HEK293 (cell line): ENCODE results near the gene SLC35A4.

Source experiments
- BCL11B ChIP-seq: fragments of 450-650 bp; formaldehyde crosslinking; IDR thresholded peaks from 2 replicates; pipeline ENCODE4 v1.5.1; 2016; ENCODE audit warnings: low read depth, missing biosample characterization, missing genetic modification characterization
- EGR2 ChIP-seq: fragments of 450-650 bp; formaldehyde crosslinking; IDR thresholded peaks from 2 replicates; pipeline ENCODE4 v1.5.1; 2016; ENCODE audit warnings: low read depth, missing biosample characterization, missing genetic modification characterization
- FEZF1 ChIP-seq: fragments of 450-650 bp; formaldehyde crosslinking; IDR thresholded peaks from 2 replicates; pipeline ENCODE4 v1.5.1; 2016; ENCODE audit warnings: missing biosample characterization, missing genetic modification characterization
- HOXD13 ChIP-seq: sonication (generic); formaldehyde crosslinking; IDR thresholded peaks from 2 replicates; pipeline ENCODE4 v1.8.0; 2022; ENCODE audit warnings: missing genetic modification reagents, borderline replicate concordance
- KLF16 ChIP-seq: fragments of 450-650 bp; formaldehyde crosslinking; IDR thresholded peaks from 2 replicates; pipeline ENCODE4 v1.5.1; 2017; ENCODE audit warnings: missing biosample characterization, missing genetic modification characterization
- KLF7 ChIP-seq: fragments of 450-650 bp; formaldehyde crosslinking; IDR thresholded peaks from 2 replicates; pipeline ENCODE4 v1.5.1; 2016; ENCODE audit warnings: missing biosample characterization, missing genetic modification characterization, borderline replicate concordance
- MZF1 ChIP-seq: fragments of 450-650 bp; formaldehyde crosslinking; IDR thresholded peaks from 2 replicates; pipeline ENCODE4 v1.5.1; 2017; ENCODE audit warnings: missing biosample characterization, missing genetic modification characterization, borderline replicate concordance
- OVOL3 ChIP-seq: fragments of 450-650 bp; formaldehyde crosslinking; IDR thresholded peaks from 2 replicates; pipeline ENCODE4 v1.5.1; 2016; ENCODE audit warnings: missing biosample characterization, missing genetic modification characterization
- SCRT1 ChIP-seq: fragments of 450-650 bp; formaldehyde crosslinking; IDR thresholded peaks from 2 replicates; pipeline ENCODE4 v1.5.1; 2016; ENCODE audit warnings: missing biosample characterization, missing genetic modification characterization, borderline replicate concordance
- SETDB1 ChIP-seq: IDR thresholded peaks from one replicate; pipeline ENCODE4 v1.6.1; 2017; ENCODE audit warnings: mild to moderate bottlenecking, low read length, moderate library complexity, mixed read lengths; ENCODE audit not compliant: insufficient read length
- YY2 ChIP-seq: fragments of 450-650 bp; formaldehyde crosslinking; IDR thresholded peaks from 2 replicates; pipeline ENCODE4 v1.5.1; 2016; ENCODE audit warnings: missing biosample characterization, missing genetic modification characterization
- ZEB2 ChIP-seq: fragments of 450-650 bp; formaldehyde crosslinking; IDR thresholded peaks from 2 replicates; pipeline ENCODE4 v1.5.1; 2016; ENCODE audit warnings: missing biosample characterization, missing genetic modification characterization
- ZFP69B ChIP-seq: fragments of 450-650 bp; formaldehyde crosslinking; IDR thresholded peaks from 2 replicates; pipeline ENCODE4 v1.5.1; 2016; ENCODE audit warnings: missing biosample characterization, missing genetic modification characterization
- ZNF10 ChIP-seq: fragments of 450-650 bp; formaldehyde crosslinking; IDR thresholded peaks from 2 replicates; pipeline ENCODE4 v1.5.1; 2017; ENCODE audit warnings: missing biosample characterization, missing genetic modification characterization
- ZNF133 ChIP-seq: fragments of 450-650 bp; formaldehyde crosslinking; IDR thresholded peaks from 2 replicates; pipeline ENCODE4 v1.5.1; 2016; ENCODE audit warnings: missing biosample characterization, missing genetic modification characterization
- ZNF155 ChIP-seq: fragments of 450-650 bp; formaldehyde crosslinking; IDR thresholded peaks from 2 replicates; pipeline ENCODE4 v1.5.1; 2016; ENCODE audit warnings: missing biosample characterization, missing genetic modification characterization
- ZNF280D ChIP-seq: fragments of 450-650 bp; formaldehyde crosslinking; IDR thresholded peaks from 2 replicates; pipeline ENCODE4 v1.5.1; 2016; ENCODE audit warnings: missing biosample characterization, missing genetic modification characterization
- ZNF350 ChIP-seq: fragments of 450-650 bp; formaldehyde crosslinking; IDR thresholded peaks from 2 replicates; pipeline ENCODE4 v1.5.0; 2017; ENCODE audit warnings: missing biosample characterization, mild to moderate bottlenecking, missing genetic modification characterization
- ZNF391 ChIP-seq: fragments of 450-650 bp; formaldehyde crosslinking; IDR thresholded peaks from 2 replicates; pipeline ENCODE4 v1.5.1; 2016; ENCODE audit warnings: low read depth, missing biosample characterization, missing genetic modification characterization, borderline replicate concordance
- ZNF416 ChIP-seq: fragments of 450-650 bp; formaldehyde crosslinking; IDR thresholded peaks from 2 replicates; pipeline ENCODE4 v1.5.1; 2016; ENCODE audit warnings: missing biosample characterization, missing genetic modification characterization
- ZNF426 ChIP-seq: fragments of 450-650 bp; formaldehyde crosslinking; IDR thresholded peaks from 2 replicates; pipeline ENCODE4 v1.5.1; 2017; ENCODE audit warnings: missing biosample characterization, missing genetic modification characterization, mild to moderate bottlenecking, inconsistent platforms, moderate library complexity
- ZNF501 ChIP-seq: fragments of 450-650 bp; formaldehyde crosslinking; IDR thresholded peaks from 2 replicates; pipeline ENCODE4 v1.5.1; 2016; ENCODE audit warnings: missing biosample characterization, missing genetic modification characterization
- ZNF514 ChIP-seq: fragments of 450-650 bp; formaldehyde crosslinking; IDR thresholded peaks from 2 replicates; pipeline ENCODE4 v1.5.1; 2016; ENCODE audit warnings: missing biosample characterization, missing genetic modification characterization
- ZNF558 ChIP-seq: fragments of 450-650 bp; formaldehyde crosslinking; IDR thresholded peaks from 2 replicates; pipeline ENCODE4 v1.5.1; 2016; ENCODE audit warnings: missing biosample characterization, missing genetic modification characterization
- ZNF571 ChIP-seq: fragments of 450-650 bp; formaldehyde crosslinking; IDR thresholded peaks from 2 replicates; pipeline ENCODE4 v1.5.0; 2017; ENCODE audit warnings: missing biosample characterization, missing genetic modification characterization
- ZNF600 ChIP-seq: fragments of 450-650 bp; formaldehyde crosslinking; IDR thresholded peaks from 2 replicates; pipeline ENCODE4 v1.5.1; 2016; ENCODE audit warnings: missing biosample characterization, missing genetic modification characterization
- ZNF610 ChIP-seq: fragments of 450-650 bp; formaldehyde crosslinking; IDR thresholded peaks from 2 replicates; pipeline ENCODE4 v1.5.1; 2016; ENCODE audit warnings: missing biosample characterization, missing genetic modification characterization, borderline replicate concordance
- ZNF701 ChIP-seq: fragments of 450-650 bp; formaldehyde crosslinking; IDR thresholded peaks from 2 replicates; pipeline ENCODE4 v1.5.1; 2016; ENCODE audit warnings: missing biosample characterization, missing genetic modification characterization
- ZNF707 ChIP-seq: fragments of 450-650 bp; formaldehyde crosslinking; IDR thresholded peaks from 2 replicates; pipeline ENCODE4 v1.5.1; 2016; ENCODE audit warnings: missing biosample characterization, missing genetic modification characterization
- ZNF791 ChIP-seq: fragments of 450-650 bp; formaldehyde crosslinking; IDR thresholded peaks from 2 replicates; pipeline ENCODE4 v1.5.1; 2016; ENCODE audit warnings: missing biosample characterization, missing genetic modification characterization
- ZNF837 ChIP-seq: fragments of 450-650 bp; formaldehyde crosslinking; IDR thresholded peaks from 2 replicates; pipeline ENCODE4 v1.5.1; 2016; ENCODE audit warnings: missing biosample characterization, missing genetic modification characterization
- ZSCAN23 ChIP-seq: fragments of 450-650 bp; formaldehyde crosslinking; IDR thresholded peaks from 2 replicates; pipeline ENCODE4 v1.5.1; 2016; ENCODE audit warnings: missing biosample characterization, missing genetic modification characterization
- TF ChIP-seq, protein P1 (sequence below): fragments of 450-650 bp; formaldehyde crosslinking; IDR thresholded peaks from 2 replicates; pipeline ENCODE4 v1.5.1; 2016; ENCODE audit warnings: missing biosample characterization, missing genetic modification characterization
- TF ChIP-seq, protein P2 (sequence below): fragments of 450-650 bp; formaldehyde crosslinking; IDR thresholded peaks from 2 replicates; pipeline ENCODE4 v1.5.1; 2016; ENCODE audit warnings: missing biosample characterization, missing genetic modification characterization

SLC35A4 gene

GRCh38 chr5:140564196-140565023 lies at the start of gene SLC35A4, which contains the start of gene APBB3 (continued):
- TF ChIP-seq KLF16 (peak; percentile 96), EGR2 (tag by site-specific recombination) (no peak; the same call in 1 of the 2 replicates), HOXD13 (CRISPR knock-in tag) (no peak), SETDB1 (no peak), ZNF501 (tag by site-specific recombination) (peak; percentile 97), ZNF350 (tag by site-specific recombination) (no peak), FEZF1 (tag by site-specific recombination) (0 out of 2 replicates have a peak, but pooled peaks have one; percentile 11), ZNF416 (tag by site-specific recombination) (no peak), YY2 (tag by site-specific recombination) (peak; percentile 92), ZNF133 (tag by site-specific recombination) (no peak), ZNF837 (tag by site-specific recombination) (no peak), ZNF610 (tag by site-specific recombination) (no peak; the same call in 1 of the 2 replicates), ZNF791 (tag by site-specific recombination) (no peak), ZNF280D (0 out of 2 replicates have a peak, but pooled peaks have one; percentile 44), ZNF426 (tag by site-specific recombination) (no peak), ZEB2 (peak; percentile 98), ZNF558 (tag by site-specific recombination) (no peak; the same call in 1 of the 2 replicates), ZSCAN23 (no peak), KLF7 (tag by site-specific recombination) (peak; percentile 24), SCRT1 (tag by site-specific recombination) (peak; percentile 99), MZF1 (tag by site-specific recombination) (peak; percentile 60; the same call in 1 of the 2 replicates), ZNF10 (tag by site-specific recombination) (peak; percentile 91), ZNF391 (peak; percentile 74; the same call in 1 of the 2 replicates), ZNF701 (no peak), BCL11B (0 out of 2 replicates have a peak, but pooled peaks have one; percentile 61), ZNF707 (tag by site-specific recombination) (no peak), ZFP69B (tag by site-specific recombination) (peak; percentile 74), ZNF571 (tag by site-specific recombination) (no peak), ZNF514 (tag by site-specific recombination) (no peak), ZNF155 (tag by site-specific recombination) (no peak), ZNF600 (tag by site-specific recombination) (no peak), OVOL3 (tag by site-specific recombination) (peak; percentile 34; the same call in 1 of the 2 replicates)
- TF ChIP-seq, protein P1, sequence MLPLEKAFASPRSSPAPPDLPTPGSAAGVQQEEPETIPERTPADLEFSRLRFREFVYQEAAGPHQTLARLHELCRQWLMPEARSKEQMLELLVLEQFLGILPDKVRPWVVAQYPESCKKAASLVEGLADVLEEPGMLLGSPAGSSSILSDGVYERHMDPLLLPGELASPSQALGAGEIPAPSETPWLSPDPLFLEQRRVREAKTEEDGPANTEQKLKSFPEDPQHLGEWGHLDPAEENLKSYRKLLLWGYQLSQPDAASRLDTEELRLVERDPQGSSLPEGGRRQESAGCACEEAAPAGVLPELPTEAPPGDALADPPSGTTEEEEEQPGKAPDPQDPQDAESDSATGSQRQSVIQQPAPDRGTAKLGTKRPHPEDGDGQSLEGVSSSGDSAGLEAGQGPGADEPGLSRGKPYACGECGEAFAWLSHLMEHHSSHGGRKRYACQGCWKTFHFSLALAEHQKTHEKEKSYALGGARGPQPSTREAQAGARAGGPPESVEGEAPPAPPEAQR (tag by site-specific recombination): no peak
- TF ChIP-seq, protein P2, sequence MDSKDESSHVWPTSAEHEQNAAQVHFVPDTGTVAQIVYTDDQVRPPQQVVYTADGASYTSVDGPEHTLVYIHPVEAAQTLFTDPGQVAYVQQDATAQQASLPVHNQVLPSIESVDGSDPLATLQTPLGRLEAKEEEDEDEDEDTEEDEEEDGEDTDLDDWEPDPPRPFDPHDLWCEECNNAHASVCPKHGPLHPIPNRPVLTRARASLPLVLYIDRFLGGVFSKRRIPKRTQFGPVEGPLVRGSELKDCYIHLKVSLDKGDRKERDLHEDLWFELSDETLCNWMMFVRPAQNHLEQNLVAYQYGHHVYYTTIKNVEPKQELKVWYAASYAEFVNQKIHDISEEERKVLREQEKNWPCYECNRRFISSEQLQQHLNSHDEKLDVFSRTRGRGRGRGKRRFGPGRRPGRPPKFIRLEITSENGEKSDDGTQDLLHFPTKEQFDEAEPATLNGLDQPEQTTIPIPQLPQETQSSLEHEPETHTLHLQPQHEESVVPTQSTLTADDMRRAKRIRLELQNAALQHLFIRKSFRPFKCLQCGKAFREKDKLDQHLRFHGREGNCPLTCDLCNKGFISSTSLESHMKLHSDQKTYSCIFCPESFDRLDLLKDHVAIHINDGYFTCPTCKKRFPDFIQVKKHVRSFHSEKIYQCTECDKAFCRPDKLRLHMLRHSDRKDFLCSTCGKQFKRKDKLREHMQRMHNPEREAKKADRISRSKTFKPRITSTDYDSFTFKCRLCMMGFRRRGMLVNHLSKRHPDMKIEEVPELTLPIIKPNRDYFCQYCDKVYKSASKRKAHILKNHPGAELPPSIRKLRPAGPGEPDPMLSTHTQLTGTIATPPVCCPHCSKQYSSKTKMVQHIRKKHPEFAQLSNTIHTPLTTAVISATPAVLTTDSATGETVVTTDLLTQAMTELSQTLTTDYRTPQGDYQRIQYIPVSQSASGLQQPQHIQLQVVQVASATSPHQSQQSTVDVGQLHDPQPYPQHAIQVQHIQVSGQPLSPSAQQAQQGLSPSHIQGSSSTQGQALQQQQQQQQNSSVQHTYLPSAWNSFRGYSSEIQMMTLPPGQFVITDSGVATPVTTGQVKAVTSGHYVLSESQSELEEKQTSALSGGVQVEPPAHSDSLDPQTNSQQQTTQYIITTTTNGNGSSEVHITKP: peak; percentile 78
